DND-41 (cell line): ENCODE data around the gene TRNP1.
"Not testable (repeated sequence)": the region's sequence is repeated elsewhere in the genome, so short reads cannot be mapped to it uniquely, and the experiment has no call there.

Experiments used
- ATAC-seq: fragments of 200-7000 bp; cut with Tn5 transposase; 3 replicates; pipeline ENCODE4 v1.9.1; 2021; ENCODE audit warnings: low read depth; ENCODE audit not compliant: insufficient read depth
- DNase-seq: peaks from one replicate; pipeline ENCODE4 v3.0.0-alpha.2; 2020
- H2AFZ ChIP-seq: 2 replicates; pipeline ENCODE4 v1.6.0; 2012; ENCODE audit warnings: low read depth, low read length
- H3K27ac ChIP-seq: 2 replicates; pipeline ENCODE4 v1.5.1; 2012; ENCODE audit warnings: low read length, inconsistent platforms
- H3K27me3 ChIP-seq: fragments of 200-600 bp; sonication (generic); 2 replicates; pipeline ENCODE4 v1.6.0; 2012; ENCODE audit warnings: low read length, mild to moderate bottlenecking, inconsistent platforms; ENCODE audit not compliant: insufficient read depth, poor library complexity
- H3K36me3 ChIP-seq: 2 replicates; pipeline ENCODE4 v1.5.1; 2012; ENCODE audit warnings: low read length, inconsistent platforms; ENCODE audit not compliant: insufficient read depth
- H3K4me1 ChIP-seq: 2 replicates; pipeline ENCODE4 v1.5.1; 2012; ENCODE audit warnings: mild to moderate bottlenecking, low read length; ENCODE audit not compliant: insufficient read depth
- H3K4me2 ChIP-seq: 2 replicates; pipeline ENCODE4 v1.6.0; 2012; ENCODE audit warnings: mild to moderate bottlenecking, moderate library complexity, low read length, inconsistent platforms; ENCODE audit not compliant: insufficient read depth
- H3K4me3 ChIP-seq, 2 experiments: fragments of 200-600 bp in 1 of 2; shearing (Covaris generic) in 1 of 2; 2 replicates each; pipeline ENCODE4 v1.5.1; 2012 to 2016; ENCODE audit warnings: inconsistent platforms in 2 of 2, low read length in 2 of 2, mild to moderate bottlenecking in 2 of 2, low read depth in 1 of 2, moderate library complexity in 1 of 2
- H3K79me2 ChIP-seq: 2 replicates; pipeline ENCODE4 v1.6.0; 2012; ENCODE audit warnings: low read length, inconsistent platforms; ENCODE audit not compliant: insufficient read depth
- H3K9ac ChIP-seq: 2 replicates; pipeline ENCODE4 v1.6.0; 2012; ENCODE audit warnings: low read depth, mild to moderate bottlenecking, inconsistent platforms, low read length, moderate library complexity
- H3K9me3 ChIP-seq: 2 replicates; pipeline ENCODE4 v1.5.1; 2012; ENCODE audit warnings: low read length, moderate library complexity, mild to moderate bottlenecking, inconsistent platforms; ENCODE audit not compliant: insufficient read depth, severe bottlenecking
- H4K20me1 ChIP-seq: 2 replicates; pipeline ENCODE4 v1.6.0; 2012; ENCODE audit warnings: low read length; ENCODE audit not compliant: insufficient read depth
- EZH2 ChIP-seq: IDR thresholded peaks from 3 replicates; pipeline ENCODE4 v1.6.1; 2012; ENCODE audit warnings: borderline replicate concordance, low read depth, mild to moderate bottlenecking, moderate library complexity, low read length, inconsistent platforms; ENCODE audit not compliant: severe bottlenecking
- TF ChIP-seq, protein P1 (sequence below): IDR thresholded peaks from 2 replicates; pipeline ENCODE4 v1.5.1; 2012; ENCODE audit warnings: borderline replicate concordance, low read length, moderate library complexity, mild to moderate bottlenecking; ENCODE audit not compliant: poor library complexity, severe bottlenecking; ENCODE audit errors: extremely low read depth

The TRNP1 gene

DNA sequence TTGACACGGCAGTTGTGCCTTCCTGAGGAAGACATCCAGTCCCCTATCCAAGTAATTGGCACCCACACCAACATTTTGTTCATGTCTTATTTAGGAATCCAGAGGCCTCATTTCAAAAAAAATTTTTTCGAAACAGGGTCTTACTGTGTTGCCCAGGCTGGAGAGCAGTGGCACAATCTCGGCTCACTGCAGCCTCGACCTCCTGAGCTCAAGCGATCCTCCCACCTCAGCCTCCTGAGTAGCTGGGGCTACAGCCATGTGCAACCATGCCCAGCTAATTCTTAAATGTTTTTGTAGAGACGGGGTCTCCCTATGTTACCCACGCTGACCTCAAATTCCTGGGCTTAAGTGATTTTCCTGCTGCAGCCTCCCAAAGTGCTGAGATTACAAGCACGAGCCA is 9.2 kb upstream of the TRNP1 start:
- H3K27ac ChIP-seq: no peak overlapping the region
- H2AFZ ChIP-seq: no peak overlapping the region
- ATAC-seq (no peak), DNase-seq (no peak)
- no peak overlapping the region for H3K9ac ChIP-seq
- H3K4me3 ChIP-seq: no peak overlapping the region
- H3K36me3 ChIP-seq: no peaks in the 10 kb centered on the region
- H3K4me2 ChIP-seq: no peak overlapping the region
- H4K20me1 ChIP-seq: no peaks in the 10 kb centered on the region
- no peak for TF ChIP-seq EZH2
- TF ChIP-seq, protein P1, sequence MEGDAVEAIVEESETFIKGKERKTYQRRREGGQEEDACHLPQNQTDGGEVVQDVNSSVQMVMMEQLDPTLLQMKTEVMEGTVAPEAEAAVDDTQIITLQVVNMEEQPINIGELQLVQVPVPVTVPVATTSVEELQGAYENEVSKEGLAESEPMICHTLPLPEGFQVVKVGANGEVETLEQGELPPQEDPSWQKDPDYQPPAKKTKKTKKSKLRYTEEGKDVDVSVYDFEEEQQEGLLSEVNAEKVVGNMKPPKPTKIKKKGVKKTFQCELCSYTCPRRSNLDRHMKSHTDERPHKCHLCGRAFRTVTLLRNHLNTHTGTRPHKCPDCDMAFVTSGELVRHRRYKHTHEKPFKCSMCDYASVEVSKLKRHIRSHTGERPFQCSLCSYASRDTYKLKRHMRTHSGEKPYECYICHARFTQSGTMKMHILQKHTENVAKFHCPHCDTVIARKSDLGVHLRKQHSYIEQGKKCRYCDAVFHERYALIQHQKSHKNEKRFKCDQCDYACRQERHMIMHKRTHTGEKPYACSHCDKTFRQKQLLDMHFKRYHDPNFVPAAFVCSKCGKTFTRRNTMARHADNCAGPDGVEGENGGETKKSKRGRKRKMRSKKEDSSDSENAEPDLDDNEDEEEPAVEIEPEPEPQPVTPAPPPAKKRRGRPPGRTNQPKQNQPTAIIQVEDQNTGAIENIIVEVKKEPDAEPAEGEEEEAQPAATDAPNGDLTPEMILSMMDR: no peak
- peaks cover 9% of the 10 kb centered on the region for H3K27me3 ChIP-seq
- no peaks in the 10 kb centered on the region for H3K4me1 ChIP-seq
- no peaks in the 10 kb centered on the region for H3K79me2 ChIP-seq
- H3K9me3 ChIP-seq: no peaks in the 10 kb centered on the region

DNA sequence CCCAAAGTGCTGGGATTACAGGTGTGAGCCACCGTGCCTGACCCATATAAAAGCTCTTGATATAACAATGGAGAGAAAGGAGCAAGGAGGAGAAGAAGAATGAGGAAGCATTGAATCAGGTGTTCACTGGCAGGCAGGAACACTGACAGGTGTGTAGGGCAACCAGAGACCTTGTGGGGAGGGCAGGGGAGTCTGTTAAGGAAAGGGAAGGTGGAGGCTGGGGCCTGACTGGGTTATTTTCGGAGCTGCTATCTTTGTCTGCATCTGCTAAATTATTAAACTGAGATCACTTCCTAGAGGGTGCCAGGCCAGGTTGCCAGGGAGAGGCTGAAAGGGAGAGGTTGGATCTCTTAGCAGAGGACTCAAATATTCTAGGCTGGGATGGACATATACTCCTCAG is 6.8 kb upstream of the TRNP1 start:
- Histone ChIP-seq H3K4me1 (no peaks in the 10 kb centered on the region), H3K9me3 (no peaks in the 10 kb centered on the region), H3K4me2 (no peak overlapping the region), H3K9ac (no peak overlapping the region), H3K27ac (no peak overlapping the region), H3K27me3 (peaks cover 9% of the 10 kb centered on the region), H4K20me1 (no peaks in the 10 kb centered on the region), H3K4me3 (no peak overlapping the region), H2AFZ (no peak overlapping the region), H3K79me2 (no peaks in the 10 kb centered on the region), H3K36me3 (no peaks in the 10 kb centered on the region)
- DNase-seq (no peak), ATAC-seq (no peak)
- TF ChIP-seq EZH2: no peak
- TF ChIP-seq, protein P1: no peak

DNA sequence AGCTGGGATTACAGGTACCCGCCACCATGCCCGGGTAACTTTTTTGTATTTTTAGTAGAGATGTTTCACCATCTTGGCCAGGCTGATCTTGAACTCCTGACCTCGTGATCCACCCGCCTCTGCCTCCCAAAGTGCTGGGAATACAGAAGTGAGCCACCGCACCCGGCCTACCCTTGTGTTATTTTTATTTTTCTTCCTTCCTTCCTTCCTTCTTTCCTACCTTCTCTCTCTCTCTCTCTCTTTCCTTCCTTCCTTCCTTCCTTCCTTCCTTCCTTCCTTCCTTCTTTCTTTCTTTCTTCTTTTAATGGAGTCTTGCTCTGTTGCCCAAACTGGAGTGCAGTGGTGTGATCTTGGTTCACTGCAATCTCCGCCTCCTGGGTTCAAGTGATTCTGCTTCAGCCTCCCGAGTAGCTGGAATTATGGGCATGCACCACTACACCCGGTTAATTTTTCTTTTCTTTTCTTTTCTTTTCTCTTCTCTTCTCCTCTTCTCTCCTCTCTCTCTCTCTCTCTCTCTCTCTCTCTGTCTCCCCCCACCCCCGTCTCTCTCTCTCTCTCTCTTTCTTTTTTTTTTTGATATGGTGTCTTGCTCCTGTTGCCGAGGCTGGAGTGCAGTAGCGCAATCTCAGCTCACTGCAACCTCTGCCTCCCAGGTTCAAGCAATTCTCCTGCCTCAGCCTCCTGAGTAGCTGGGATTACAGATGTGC is 3.9 kb upstream of the TRNP1 start:
- not testable (repeated sequence) for H3K27me3 ChIP-seq, H3K9ac ChIP-seq, H2AFZ ChIP-seq, H3K4me1 ChIP-seq, DNase-seq, H3K4me3 ChIP-seq, H3K9me3 ChIP-seq, H4K20me1 ChIP-seq, ATAC-seq, H3K36me3 ChIP-seq, H3K79me2 ChIP-seq, H3K27ac ChIP-seq, H3K4me2 ChIP-seq

DNA sequence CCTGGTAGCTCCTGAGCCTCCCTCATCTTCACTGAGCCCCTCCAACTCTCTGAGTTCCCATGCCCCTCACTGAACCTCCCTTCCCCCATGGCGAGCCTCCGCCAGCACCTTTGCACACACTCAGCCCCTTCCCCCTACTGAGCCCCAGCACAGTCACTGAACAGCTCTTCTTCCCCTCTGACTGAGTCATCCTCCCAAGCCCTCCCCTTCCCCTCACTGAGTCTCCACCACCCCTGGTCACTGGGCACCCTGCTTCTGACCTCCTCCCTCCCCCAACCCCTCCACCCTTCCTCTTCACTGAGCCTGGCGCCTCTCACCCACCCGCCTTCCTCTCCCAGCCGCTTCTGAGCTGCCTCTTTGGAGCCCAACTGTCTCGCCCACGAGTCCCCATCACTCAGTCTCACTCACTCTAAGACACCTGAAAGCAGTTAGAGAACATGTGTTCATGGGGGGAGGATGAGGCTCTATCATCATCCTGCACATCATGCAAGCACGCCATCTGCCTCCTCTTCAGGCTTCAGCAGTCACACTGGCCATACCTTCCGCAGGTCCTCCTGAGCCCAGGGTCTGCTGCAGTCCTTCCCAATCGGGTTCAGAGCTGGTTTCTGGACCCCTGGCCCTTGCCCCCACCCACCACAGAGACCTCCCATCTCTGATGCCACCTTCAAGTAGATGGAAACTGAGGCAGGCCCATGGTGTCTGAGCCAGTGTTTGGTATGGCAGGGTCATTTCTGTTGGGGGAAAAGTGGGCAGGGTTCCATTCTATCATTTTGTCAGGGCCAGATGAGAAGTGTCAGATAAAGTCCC is 2.0 kb upstream of the TRNP1 start:
- Histone ChIP-seq H3K4me3 (no peak overlapping the region), H3K4me1 (no peaks in the 10 kb centered on the region), H3K9ac (no peak overlapping the region), H3K9me3 (no peaks in the 10 kb centered on the region), H2AFZ (no peak overlapping the region), H3K79me2 (no peaks in the 10 kb centered on the region), H3K4me2 (no peak overlapping the region), H3K27ac (no peak overlapping the region), H3K36me3 (no peaks in the 10 kb centered on the region), H4K20me1 (no peaks in the 10 kb centered on the region), H3K27me3 (no peaks in the 10 kb centered on the region)
- DNase-seq (no peak), ATAC-seq (peak; percentile 54; the same call in 2 of the 3 replicates)
- no peak for TF ChIP-seq EZH2
- TF ChIP-seq, protein P1: no peak
